ENCODE measurements around the gene DUSP2.

Gene DUSP2

GRCh38 chr2:96115631-96116423 lies 29.4 kb downstream of the DUSP2 start:
- peaks cover 28 to 81% (median 65%) of the 10 kb centered on the region in 10 experiments for H3K4me1 ChIP-seq
- peak overlapping the region in 8 of 11 experiments; percentile 50 to 79 (median 68); a peak in 9 of 22 replicates for H3K9ac ChIP-seq
- H3K9me3 ChIP-seq (replicated peaks in 1 of 11) = no peaks in the 10 kb centered on the region; a peak in 1 of 22 replicates
- no peak for TF ChIP-seq Cebpa-rat (IDR thresholded peaks at IDR 0.05)
- peaks cover 16 to 40% (median 31%) of the 10 kb centered on the region in 11 experiments for H3K27me3 ChIP-seq
- H3K36me3 ChIP-seq = no peaks in the 10 kb centered on the region
- H4K20me1 ChIP-seq = peaks cover 0 to 16% (median 0%) of the 10 kb centered on the region in 11 experiments; a peak in 2 of 22 replicates
- H3K27ac ChIP-seq = no peak overlapping the region
- peak overlapping the region; percentile 54 to 77 (median 66) for H3K4me3 ChIP-seq
- H3K4me2 ChIP-seq = peak overlapping the region; percentile 94 to 100 (median 98)

GRCh38 chr2:96114903-96115581 lies 30.2 kb downstream of the DUSP2 start:
- Histone ChIP-seq H3K9ac (peak overlapping the region in 2 of 11 experiments; percentile 18 to 21; a peak in 1 of 22 replicates), H3K36me3 (no peaks in the 10 kb centered on the region), H4K20me1 (peaks cover 0 to 16% (median 0%) of the 10 kb centered on the region in 11 experiments; a peak in 2 of 22 replicates), H3K27ac (no peak overlapping the region), H3K4me3 (no peak overlapping the region; a peak in 1 of 20 replicates), H3K4me1 (peaks cover 22 to 73% (median 57%) of the 10 kb centered on the region in 10 experiments), H3K27me3 (peaks cover 16 to 40% (median 31%) of the 10 kb centered on the region in 11 experiments), H3K4me2 (peak overlapping the region; percentile 30 to 100 (median 98)), H3K9me3 (replicated peaks in 1 of 11) (no peaks in the 10 kb centered on the region; a peak in 1 of 22 replicates)
- TF ChIP-seq Cebpa-rat (IDR thresholded peaks at IDR 0.05) = no peak

GRCh38 chr2:96114546-96114902 lies 30.7 kb downstream of the DUSP2 start:
- Histone ChIP-seq H4K20me1 (peaks cover 0 to 16% (median 0%) of the 10 kb centered on the region in 11 experiments; a peak in 2 of 22 replicates), H3K36me3 (no peaks in the 10 kb centered on the region), H3K27ac (peak overlapping the region in 1 of 11 experiments; percentile 19; a peak in 2 of 22 replicates), H3K27me3 (peaks cover 16 to 40% (median 31%) of the 10 kb centered on the region in 11 experiments), H3K4me3 (no peak overlapping the region), H3K4me1 (peaks cover 16 to 68% (median 52%) of the 10 kb centered on the region in 10 experiments), H3K4me2 (peak overlapping the region; percentile 30 to 100 (median 98)), H3K9ac (peak overlapping the region in 3 of 11 experiments; percentile 18 to 30 (median 21); a peak in 2 of 22 replicates), H3K9me3 (replicated peaks in 1 of 11) (no peaks in the 10 kb centered on the region; a peak in 1 of 22 replicates)
- TF ChIP-seq Cebpa-rat (IDR thresholded peaks at IDR 0.05) = no peak

GRCh38 chr2:96113951-96114350 lies 31.3 kb downstream of the DUSP2 start:
- H3K27ac ChIP-seq = peak overlapping the region in 1 of 11 experiments; percentile 19; a peak in 1 of 22 replicates
- H3K9me3 ChIP-seq (replicated peaks in 1 of 11) = no peaks in the 10 kb centered on the region; a peak in 1 of 22 replicates
- no peaks in the 10 kb centered on the region for H3K36me3 ChIP-seq
- no peak for TF ChIP-seq Cebpa-rat (IDR thresholded peaks at IDR 0.05)
- H3K4me1 ChIP-seq = peaks cover 15 to 67% (median 53%) of the 10 kb centered on the region in 10 experiments
- H4K20me1 ChIP-seq = peaks cover 0 to 16% (median 0%) of the 10 kb centered on the region in 11 experiments; a peak in 2 of 22 replicates
- H3K27me3 ChIP-seq = peaks cover 16 to 40% (median 31%) of the 10 kb centered on the region in 11 experiments
- no peak overlapping the region for H3K4me3 ChIP-seq
- H3K4me2 ChIP-seq = peak overlapping the region in 9 of 11 experiments; percentile 96 to 100 (median 98); a peak in 17 of 22 replicates
- H3K9ac ChIP-seq = peak overlapping the region in 3 of 11 experiments; percentile 18 to 30 (median 21); a peak in 2 of 22 replicates

- peaks cover 18 to 74% (median 59%) of the 10 kb centered on the region in 10 experiments for H3K4me1 ChIP-seq
- peaks cover 0 to 16% (median 0%) of the 10 kb centered on the region in 11 experiments; a peak in 2 of 22 replicates for H4K20me1 ChIP-seq
- TF ChIP-seq Cebpa-rat (IDR thresholded peaks at IDR 0.05) = no peak
- H3K27me3 ChIP-seq = peaks cover 16 to 40% (median 31%) of the 10 kb centered on the region in 11 experiments
- no peak overlapping the region for H3K27ac ChIP-seq
- no peaks in the 10 kb centered on the region for H3K36me3 ChIP-seq
- no peaks in the 10 kb centered on the region; a peak in 1 of 22 replicates for H3K9me3 ChIP-seq (replicated peaks in 1 of 11)
- no peak overlapping the region for H3K9ac ChIP-seq
- peak overlapping the region in 8 of 11 experiments; percentile 18 to 99 (median 97); a peak in 9 of 22 replicates for H3K4me2 ChIP-seq
- H3K4me3 ChIP-seq = no peak overlapping the region
These were observed 31.9 kb downstream of the DUSP2 start for GRCh38 chr2:96113367-96113677.

- Histone ChIP-seq H3K9ac (no peak overlapping the region), H3K27me3 (peaks cover 16 to 39% (median 29%) of the 10 kb centered on the region in 11 experiments), H3K36me3 (no peaks in the 10 kb centered on the region), H3K27ac (no peak overlapping the region), H3K4me2 (peak overlapping the region in 8 of 11 experiments; percentile 18 to 99 (median 97); a peak in 11 of 22 replicates), H4K20me1 (peaks cover 0 to 16% (median 0%) of the 10 kb centered on the region in 11 experiments; a peak in 2 of 22 replicates), H3K4me1 (peaks cover 24 to 80% (median 65%) of the 10 kb centered on the region in 10 experiments), H3K9me3 (replicated peaks in 1 of 11) (no peaks in the 10 kb centered on the region; a peak in 1 of 22 replicates), H3K4me3 (no peak overlapping the region)
- TF ChIP-seq Cebpa-rat (IDR thresholded peaks at IDR 0.05) = no peak
These were observed 32.5 kb downstream of the DUSP2 start for GRCh38 chr2:96112501-96113366.

GRCh38 chr2:96111823-96112500 lies 33.3 kb downstream of the DUSP2 start:
- peaks cover 16 to 32% (median 22%) of the 10 kb centered on the region in 11 experiments for H3K27me3 ChIP-seq
- peak overlapping the region in 5 of 11 experiments; percentile 97 to 99 (median 98); a peak in 5 of 22 replicates for H3K4me2 ChIP-seq
- no peak for TF ChIP-seq Cebpa-rat (IDR thresholded peaks at IDR 0.05)
- H3K9me3 ChIP-seq (replicated peaks in 1 of 11) = no peaks in the 10 kb centered on the region; a peak in 1 of 22 replicates
- no peak overlapping the region for H3K4me3 ChIP-seq
- peaks cover 26 to 81% (median 66%) of the 10 kb centered on the region in 10 experiments for H3K4me1 ChIP-seq
- H3K27ac ChIP-seq = no peak overlapping the region
- no peaks in the 10 kb centered on the region for H3K36me3 ChIP-seq
- H4K20me1 ChIP-seq = peaks cover 0 to 16% (median 0%) of the 10 kb centered on the region in 11 experiments; a peak in 2 of 22 replicates
- H3K9ac ChIP-seq = no peak overlapping the region

Data from BLaER1 treated with 17β-estradiol and CSF1 and Interleukin-3, amounts not matched to agents 10 nM and 100 nM (cell line).